Loucy (cell line): ENCODE measurements around the gene ROBO2.

Experiments
- H2AFZ ChIP-seq: fragments of 200-600 bp; sonication (generic); 2 replicates; pipeline ENCODE4 v1.6.0; 2016; ENCODE audit warnings: antibody characterized with exemption, mild to moderate bottlenecking, low read length, moderate library complexity
- H3F3A ChIP-seq: fragments of 200-600 bp; 2 replicates; pipeline ENCODE4 v1.6.0; 2016; ENCODE audit warnings: antibody characterized with exemption, low read depth, mild to moderate bottlenecking
- H3K27me3 ChIP-seq: fragments of 200-600 bp; sonication (generic); 2 replicates; pipeline ENCODE4 v1.6.1; 2014; ENCODE audit warnings: low read length, mild to moderate bottlenecking; ENCODE audit not compliant: insufficient read depth, poor library complexity, severe bottlenecking
- H3K36me3 ChIP-seq: fragments of 200-600 bp; sonication (generic); 2 replicates; pipeline ENCODE4 v1.6.1; 2016; ENCODE audit warnings: low read length; ENCODE audit not compliant: insufficient read depth
- H3K4me1 ChIP-seq: fragments of 200-600 bp; sonication (generic); 2 replicates; pipeline ENCODE4 v1.5.1; 2014; ENCODE audit warnings: low read length, mild to moderate bottlenecking; ENCODE audit not compliant: insufficient read depth, poor library complexity, severe bottlenecking
- H3K4me2 ChIP-seq: fragments of 200-600 bp; sonication (generic); 2 replicates; pipeline ENCODE4 v1.6.0; 2014; ENCODE audit warnings: antibody characterized with exemption, low read length, low read depth, mild to moderate bottlenecking; ENCODE audit not compliant: poor library complexity, severe bottlenecking
- H3K4me3 ChIP-seq: fragments of 200-600 bp; sonication (generic); 2 replicates; pipeline ENCODE4 v1.5.1; 2014; ENCODE audit warnings: low read length, mild to moderate bottlenecking, mixed read lengths; ENCODE audit not compliant: poor library complexity, severe bottlenecking
- H3K79me2 ChIP-seq: fragments of 200-600 bp; sonication (generic); 2 replicates; pipeline ENCODE4 v1.6.1; 2014; ENCODE audit warnings: low read length; ENCODE audit not compliant: insufficient read depth
- H3K9ac ChIP-seq: fragments of 200-600 bp; sonication (generic); 2 replicates; pipeline ENCODE4 v1.6.0; 2014; ENCODE audit warnings: mild to moderate bottlenecking, low read depth, low read length, moderate library complexity; ENCODE audit not compliant: poor library complexity, severe bottlenecking
- H3K9me2 ChIP-seq: fragments of 200-600 bp; sonication (generic); replicated peaks from 2 replicates; pipeline ENCODE4 v1.6.1; 2016; ENCODE audit warnings: low read depth, low read length, mixed read lengths
- H3K9me3 ChIP-seq: fragments of 200-600 bp; sonication (generic); 2 replicates; pipeline ENCODE4 v1.6.1; 2014; ENCODE audit warnings: mild to moderate bottlenecking, antibody characterized with exemption, low read length, low read depth; ENCODE audit not compliant: insufficient read depth
- H4K20me1 ChIP-seq: fragments of 200-600 bp; sonication (generic); 2 replicates; pipeline ENCODE4 v1.6.0; 2014; ENCODE audit warnings: antibody characterized with exemption, low read length, mild to moderate bottlenecking; ENCODE audit not compliant: insufficient read depth, poor library complexity, severe bottlenecking
- CTCF ChIP-seq: fragments of 200-600 bp; sonication (generic); conservative IDR thresholded peaks from 2 replicates; pipeline ENCODE4 v1.5.1; 2014; ENCODE audit warnings: mild to moderate bottlenecking, antibody characterized with exemption, low read length
- EZH2phosphoT487 ChIP-seq: fragments of 200-600 bp; IDR thresholded peaks from 2 replicates; pipeline ENCODE4 v1.6.1; 2018; ENCODE audit warnings: antibody characterized with exemption, mild to moderate bottlenecking, moderate library complexity, borderline replicate concordance

The ROBO2 gene

DNA sequence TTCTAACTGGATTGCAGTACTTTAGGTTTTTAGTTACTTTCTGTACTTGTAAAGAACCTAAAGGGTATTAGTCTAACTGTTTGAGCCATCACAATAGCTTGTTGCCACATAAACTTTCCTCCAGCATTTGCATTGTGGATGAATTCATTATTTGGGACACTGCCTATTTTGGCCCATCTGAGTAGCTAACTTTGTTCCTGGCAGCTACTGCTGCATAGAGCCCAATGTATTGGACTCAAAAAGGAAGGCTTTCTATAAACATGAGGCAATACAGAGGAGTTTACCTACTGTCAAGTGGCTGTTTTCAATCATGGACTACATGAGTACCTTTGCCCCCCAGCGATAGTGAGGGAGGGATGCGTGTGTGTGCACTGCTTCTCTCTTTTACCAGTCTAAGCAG is 1.9 kb downstream of the ROBO2 start:
- no peaks in the 10 kb centered on the region for H3K9me3 ChIP-seq
- H3F3A ChIP-seq, result no peaks in the 10 kb centered on the region
- TF ChIP-seq EZH2phosphoT487, result no peak
- no peak for TF ChIP-seq CTCF
- H4K20me1 ChIP-seq, result no peaks in the 10 kb centered on the region
- H3K4me1 ChIP-seq, result no peaks in the 10 kb centered on the region
- H3K36me3 ChIP-seq, result no peaks in the 10 kb centered on the region
- no peak overlapping the region for H3K4me3 ChIP-seq
- no peaks in the 10 kb centered on the region for H3K9me2 ChIP-seq
- H3K79me2 ChIP-seq, result no peaks in the 10 kb centered on the region
- H3K9ac ChIP-seq, result no peak overlapping the region
- no peak overlapping the region for H3K4me2 ChIP-seq
- no peak overlapping the region for H2AFZ ChIP-seq
- H3K27me3 ChIP-seq, result no peaks in the 10 kb centered on the region

GRCh38 chr3:77042343-77042742 is 2.4 kb downstream of the ROBO2 start:
- H3K9me3 ChIP-seq, result no peaks in the 10 kb centered on the region
- H3K9me2 ChIP-seq, result no peaks in the 10 kb centered on the region
- no peaks in the 10 kb centered on the region for H3K27me3 ChIP-seq
- H3K79me2 ChIP-seq, result no peaks in the 10 kb centered on the region
- H2AFZ ChIP-seq, result no peak overlapping the region
- no peaks in the 10 kb centered on the region for H3K36me3 ChIP-seq
- H3F3A ChIP-seq, result no peaks in the 10 kb centered on the region
- H4K20me1 ChIP-seq, result no peaks in the 10 kb centered on the region
- no peaks in the 10 kb centered on the region for H3K4me1 ChIP-seq
- no peak overlapping the region for H3K9ac ChIP-seq
- H3K4me3 ChIP-seq, result no peak overlapping the region
- TF ChIP-seq EZH2phosphoT487 (no peak), CTCF (no peak)
- no peak overlapping the region for H3K4me2 ChIP-seq

GRCh38 chr3:77042882-77043281 is 3.0 kb downstream of the ROBO2 start:
- Histone ChIP-seq H3K27me3 (no peaks in the 10 kb centered on the region), H3K36me3 (no peaks in the 10 kb centered on the region), H3K9me2 (no peaks in the 10 kb centered on the region), H3K9me3 (no peaks in the 10 kb centered on the region), H2AFZ (no peak overlapping the region), H4K20me1 (no peaks in the 10 kb centered on the region), H3K9ac (no peak overlapping the region), H3K79me2 (no peaks in the 10 kb centered on the region), H3K4me2 (no peak overlapping the region), H3F3A (no peaks in the 10 kb centered on the region), H3K4me3 (no peak overlapping the region), H3K4me1 (no peaks in the 10 kb centered on the region)
- TF ChIP-seq EZH2phosphoT487 (no peak), CTCF (0 out of 2 replicates have a peak, but pooled peaks have one; percentile 20)
